CD4-positive, alpha-beta T cell (primary cell): ENCODE results near the gene QKI. TPM values are rescaled to one million over a fixed set of nuclear protein-coding genes. Genes with fewer than 3 reads are reported as not detected.
A peak's percentile ranks its signal among the peaks of the same experiment; 100 is the strongest.
"Not testable (repeated sequence)": the region's sequence is repeated elsewhere in the genome, so short reads cannot be mapped to it uniquely, and the experiment has no call there.

Experiments
- ATAC-seq: fragments of 200-7000 bp; cut with Tn5 transposase; one replicate; pipeline ENCODE4 v1.10.0; 2022; ENCODE audit warnings: mild to moderate bottlenecking; ENCODE audit not compliant: poor library complexity
- CTCF ChIA-PET: fragments of 350-600 bp; sonication (Branson Sonifier 250); formaldehyde crosslinking; loops from one replicate; lab custom pipeline; 2021; ENCODE audit warnings: antibody characterized with exemption, inconsistent platforms; lab: Charles Lee
- POLR2A ChIA-PET: fragments of 350-600 bp; sonication (Branson Sonifier 250); formaldehyde crosslinking; loops from one replicate; lab custom pipeline; 2021; ENCODE audit warnings: antibody characterized with exemption, inconsistent platforms; lab: Charles Lee
- DNase-seq, 14 experiments: peaks; one replicate each; pipeline ENCODE4 v3.0.0-alpha.2; 2013 to 2020; ENCODE audit warnings: mixed read lengths in 2 of 14
- H3K27ac ChIP-seq, 2 donors: one replicate each; pipeline versions ENCODE4 v1.5.1 to v1.7.0; 2013; ENCODE audit warnings: low read length in 2 of 2, low read depth in 1 of 2, mild to moderate bottlenecking in 1 of 2
- H3K27me3 ChIP-seq, 2 experiments: 1 replicate in 1 of 2; 2 replicates in 1 of 2; pipeline versions ENCODE4 v1.6.1 to v1.7.0; 2013; ENCODE audit warnings: low read length in 2 of 2, control low read depth in 1 of 2, mild to moderate bottlenecking in 1 of 2, moderate library complexity in 1 of 2; ENCODE audit not compliant: insufficient read depth in 2 of 2, control insufficient read depth in 1 of 2
- H3K36me3 ChIP-seq: one replicate; pipeline ENCODE4 v1.6.1; 2013; ENCODE audit warnings: low read length, control low read depth; ENCODE audit not compliant: insufficient read depth
- H3K4me1 ChIP-seq: one replicate; pipeline ENCODE4 v1.6.1; 2013; ENCODE audit warnings: low read length, control low read depth; ENCODE audit not compliant: insufficient read depth
- H3K4me3 ChIP-seq: one replicate; pipeline ENCODE4 v1.5.1; 2013; ENCODE audit warnings: mild to moderate bottlenecking, low read length, moderate library complexity
- H3K9me3 ChIP-seq, 2 experiments: 1 replicate in 1 of 2; 2 replicates in 1 of 2; pipeline versions ENCODE4 v1.6.1 to v1.7.0; 2013; ENCODE audit warnings: low read length in 2 of 2, mild to moderate bottlenecking in 2 of 2, control low read depth in 1 of 2, moderate library complexity in 1 of 2; ENCODE audit not compliant: control insufficient read depth in 1 of 2, insufficient read depth in 1 of 2
- H3K27ac Mint-ChIP-seq: one replicate; pipeline ENCODE4 v1.8.0; 2020; ENCODE audit warnings: mixed read lengths
- H3K27me3 Mint-ChIP-seq: one replicate; pipeline ENCODE4 v1.8.0; 2021; ENCODE audit warnings: mixed read lengths
- H3K36me3 Mint-ChIP-seq: one replicate; pipeline ENCODE4 v1.8.0; 2021; ENCODE audit warnings: low read depth, mixed read lengths
- H3K4me1 Mint-ChIP-seq: one replicate; pipeline ENCODE4 v1.8.0; 2021; ENCODE audit warnings: low read depth, mixed read lengths
- H3K4me3 Mint-ChIP-seq: one replicate; pipeline ENCODE4 v1.8.0; 2020; ENCODE audit warnings: mild to moderate bottlenecking, mixed read lengths
- H3K9me3 Mint-ChIP-seq: one replicate; pipeline ENCODE4 v1.8.0; 2020; ENCODE audit warnings: mixed read lengths
- intact Hi-C, 2 experiments: fragments of 100-400 bp; cut with DNase I in 1 of 2; cut with micrococcal nuclease in 1 of 2; formaldehyde crosslinking; loops; one replicate each; pipeline versions ENCODE4 v1.15.1 to v1.9.0; 2023 to 2025; cut with DNase I, micrococcal nuclease
- total RNA-seq, 174 experiments: library from RNA in 2 of 174; stranded (reverse) in 2 of 174; gene quantifications; one replicate each; pipeline ENCODE4 v1.2.3 and lab custom pipeline; 2021 to 2026
- TF ChIP-seq, protein P1 (sequence below): fragments of 200-600 bp; IDR thresholded peaks from one replicate; pipeline ENCODE4 v1.8.0; 2022; ENCODE audit warnings: antibody characterized with exemption, mild to moderate bottlenecking

Gene QKI
- total RNA-seq, 2 experiments from 2014 or later, result 60.7 to 67.3 TPM

DNA sequence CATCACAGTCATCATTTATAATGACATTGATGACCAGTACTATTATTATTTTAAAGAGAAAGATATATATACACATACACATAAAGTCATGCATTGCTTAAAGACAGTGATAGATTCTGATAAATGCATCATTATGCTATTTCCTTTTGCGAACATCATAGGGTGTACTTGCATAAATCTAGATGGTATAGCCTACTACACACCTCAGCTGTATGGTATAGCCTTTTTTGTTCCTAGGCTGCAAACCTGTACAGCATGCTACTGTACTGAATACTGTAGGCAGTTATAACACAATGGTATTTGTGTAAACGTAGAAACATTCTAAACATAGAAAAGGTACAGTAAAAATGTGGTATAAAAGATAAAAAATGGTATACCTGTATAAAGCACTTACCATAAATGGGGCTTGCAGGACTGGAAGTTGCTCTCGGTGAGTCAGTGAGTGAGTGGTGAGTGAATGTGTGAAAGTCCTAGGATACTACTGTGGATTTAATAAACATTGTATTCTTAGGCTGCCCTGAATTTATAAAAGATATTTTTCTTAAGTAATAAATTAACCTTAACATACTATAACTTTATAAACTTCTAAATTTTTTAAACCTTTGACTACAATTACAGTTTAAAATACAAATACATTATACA is 23.9 kb downstream of the QKI start:
- peaks cover 72% of the 10 kb centered on the region for H3K4me1 Mint-ChIP-seq
- CTCF ChIA-PET, result no interaction called here
- H3K27me3 ChIP-seq, result no peaks in the 10 kb centered on the region
- H3K27ac ChIP-seq, result no peak overlapping the region
- H3K9me3 Mint-ChIP-seq, result no peaks in the 10 kb centered on the region
- H3K27me3 Mint-ChIP-seq, result no peaks in the 10 kb centered on the region
- ATAC-seq, result no peak
- no peak overlapping the region for H3K4me3 ChIP-seq
- no peak for DNase-seq
- intact Hi-C loops, result no loop called here
- H3K36me3 ChIP-seq, result no peaks in the 10 kb centered on the region
- no peaks in the 10 kb centered on the region for H3K36me3 Mint-ChIP-seq
- no peaks in the 10 kb centered on the region for H3K9me3 ChIP-seq
- TF ChIP-seq, protein P1, sequence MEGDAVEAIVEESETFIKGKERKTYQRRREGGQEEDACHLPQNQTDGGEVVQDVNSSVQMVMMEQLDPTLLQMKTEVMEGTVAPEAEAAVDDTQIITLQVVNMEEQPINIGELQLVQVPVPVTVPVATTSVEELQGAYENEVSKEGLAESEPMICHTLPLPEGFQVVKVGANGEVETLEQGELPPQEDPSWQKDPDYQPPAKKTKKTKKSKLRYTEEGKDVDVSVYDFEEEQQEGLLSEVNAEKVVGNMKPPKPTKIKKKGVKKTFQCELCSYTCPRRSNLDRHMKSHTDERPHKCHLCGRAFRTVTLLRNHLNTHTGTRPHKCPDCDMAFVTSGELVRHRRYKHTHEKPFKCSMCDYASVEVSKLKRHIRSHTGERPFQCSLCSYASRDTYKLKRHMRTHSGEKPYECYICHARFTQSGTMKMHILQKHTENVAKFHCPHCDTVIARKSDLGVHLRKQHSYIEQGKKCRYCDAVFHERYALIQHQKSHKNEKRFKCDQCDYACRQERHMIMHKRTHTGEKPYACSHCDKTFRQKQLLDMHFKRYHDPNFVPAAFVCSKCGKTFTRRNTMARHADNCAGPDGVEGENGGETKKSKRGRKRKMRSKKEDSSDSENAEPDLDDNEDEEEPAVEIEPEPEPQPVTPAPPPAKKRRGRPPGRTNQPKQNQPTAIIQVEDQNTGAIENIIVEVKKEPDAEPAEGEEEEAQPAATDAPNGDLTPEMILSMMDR, result no peak
- POLR2A ChIA-PET, result no interaction called here
- H3K4me3 Mint-ChIP-seq, result no peak overlapping the region
- peaks cover 3% of the 10 kb centered on the region for H3K4me1 ChIP-seq
- no peak overlapping the region for H3K27ac Mint-ChIP-seq

DNA sequence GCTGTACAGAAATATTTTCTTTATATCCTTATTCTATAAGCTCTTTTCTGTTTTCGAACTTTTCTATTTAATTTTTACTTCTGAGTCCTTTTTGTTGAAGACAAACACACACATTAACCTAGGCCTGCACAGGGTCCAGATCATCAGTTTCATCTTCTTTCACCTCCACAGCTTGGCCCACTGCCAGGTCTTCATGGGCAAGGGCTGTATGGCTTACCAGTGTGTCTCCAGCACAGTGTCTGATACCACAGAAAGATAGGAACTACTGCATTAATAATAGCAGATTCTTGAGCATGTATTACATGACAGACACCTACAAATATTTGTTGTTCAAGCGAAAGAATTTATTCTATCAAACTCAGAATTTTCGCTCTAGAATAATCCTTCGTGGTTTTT is 24.4 kb downstream of the QKI start:
- Mint-ChIP-seq H3K27me3 (no peaks in the 10 kb centered on the region), H3K36me3 (no peaks in the 10 kb centered on the region), H3K4me1 (peaks cover 75% of the 10 kb centered on the region), H3K9me3 (no peaks in the 10 kb centered on the region), H3K4me3 (no peak overlapping the region), H3K27ac (no peak overlapping the region)
- ATAC-seq, result peak; percentile 32
- POLR2A ChIA-PET, result no interaction called here
- CTCF ChIA-PET, result no interaction called here
- Histone ChIP-seq H3K9me3 (no peaks in the 10 kb centered on the region), H3K4me1 (peaks cover 3% of the 10 kb centered on the region), H3K36me3 (no peaks in the 10 kb centered on the region), H3K27me3 (no peaks in the 10 kb centered on the region), H3K4me3 (no peak overlapping the region), H3K27ac (no peak overlapping the region)
- TF ChIP-seq, protein P1, result no peak
- DNase-seq, result peak in 11 of 14 experiments; percentile 7 to 58 (median 28)
- intact Hi-C loops, result no loop called here

DNA sequence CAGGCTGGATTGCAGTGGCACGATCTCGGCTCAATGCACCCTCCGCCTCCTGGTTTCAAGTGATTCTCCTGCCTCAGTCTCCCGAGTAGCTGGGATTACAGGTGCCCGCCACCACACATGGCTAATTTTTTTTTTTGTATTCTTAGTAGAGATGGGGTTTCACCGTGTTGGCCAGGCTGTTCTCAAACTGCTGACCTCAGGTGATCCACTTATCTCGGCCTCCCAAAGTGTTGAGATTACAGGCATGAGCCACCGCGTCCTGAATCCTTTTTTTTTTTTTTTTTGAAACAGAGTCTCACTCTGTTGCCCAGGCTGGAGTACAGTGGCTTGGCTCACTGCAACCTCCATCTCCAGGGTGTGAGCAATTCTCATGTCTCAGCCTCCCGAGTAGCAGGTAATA is 24.9 kb downstream of the QKI start:
- POLR2A ChIA-PET, H3K4me3 ChIP-seq, H3K4me1 ChIP-seq, H3K9me3 Mint-ChIP-seq, DNase-seq, ATAC-seq, H3K27ac ChIP-seq, H3K27me3 Mint-ChIP-seq, CTCF ChIA-PET, H3K27me3 ChIP-seq, H3K27ac Mint-ChIP-seq, H3K36me3 ChIP-seq, H3K4me3 Mint-ChIP-seq, H3K36me3 Mint-ChIP-seq, intact Hi-C loops, H3K9me3 ChIP-seq: not testable (repeated sequence)
- H3K4me1 Mint-ChIP-seq, result peaks cover 76% of the 10 kb centered on the region

DNA sequence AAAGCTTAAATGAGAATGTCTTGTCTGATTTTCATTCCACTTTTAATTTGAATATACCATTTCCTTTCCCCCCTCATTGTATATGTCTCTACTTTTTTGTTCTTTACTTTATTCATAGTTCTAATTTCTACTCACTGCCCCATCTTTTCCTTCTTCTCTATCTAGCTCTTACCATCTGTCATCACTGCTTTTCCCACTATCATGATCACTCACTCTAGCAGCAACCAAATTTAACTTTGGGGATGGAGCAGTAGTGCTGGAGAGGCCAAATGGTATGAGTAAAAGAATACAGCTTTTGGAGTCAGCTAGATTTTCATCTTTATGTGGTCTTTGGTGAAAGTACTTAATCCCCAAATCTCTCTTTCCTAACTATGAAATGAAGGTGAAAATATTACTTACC is 25.5 kb downstream of the QKI start:
- H3K27ac Mint-ChIP-seq, result no peak overlapping the region
- no peak for ATAC-seq
- H3K27me3 Mint-ChIP-seq, result no peaks in the 10 kb centered on the region
- ChIA-PET POLR2A (no interaction called here), CTCF (interaction anchor here (1.1 kb wide), 1 partner anchor 16 kb away, joined by 3 read pairs; no protein-coding TSS in a partner anchor)
- no peak overlapping the region for H3K27ac ChIP-seq
- no peaks in the 10 kb centered on the region for H3K36me3 ChIP-seq
- no peaks in the 10 kb centered on the region for H3K36me3 Mint-ChIP-seq
- no peak overlapping the region for H3K4me3 Mint-ChIP-seq
- H3K4me1 ChIP-seq, result peaks cover 3% of the 10 kb centered on the region
- H3K4me3 ChIP-seq, result no peak overlapping the region
- H3K9me3 Mint-ChIP-seq, result no peaks in the 10 kb centered on the region
- intact Hi-C loops, result no loop called here
- no peak for DNase-seq
- TF ChIP-seq, protein P1, result no peak
- no peaks in the 10 kb centered on the region for H3K27me3 ChIP-seq
- peaks cover 74% of the 10 kb centered on the region for H3K4me1 Mint-ChIP-seq
- H3K9me3 ChIP-seq, result no peaks in the 10 kb centered on the region
